ENCODE measurements around the gene NRK.

DNA sequence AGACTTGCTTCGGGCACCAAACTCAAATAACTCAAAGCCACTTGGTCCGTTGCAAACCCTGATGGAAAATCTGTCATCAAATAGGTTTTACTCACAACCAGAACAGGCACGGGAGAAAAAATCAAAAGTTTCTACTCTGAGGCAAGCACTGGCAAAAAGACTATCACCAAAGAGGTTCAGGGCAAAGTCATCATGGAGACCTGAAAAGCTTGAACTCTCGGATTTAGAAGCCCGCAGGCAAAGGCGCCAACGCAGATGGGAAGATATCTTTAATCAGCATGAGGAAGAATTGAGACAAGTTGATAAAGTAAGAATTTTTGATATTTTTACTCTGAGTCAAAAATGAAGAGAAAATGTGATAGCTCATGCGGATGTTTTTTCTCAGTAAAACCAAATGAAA is 87.2 kb downstream of the NRK start:
- TF ChIP-seq, protein P1, sequence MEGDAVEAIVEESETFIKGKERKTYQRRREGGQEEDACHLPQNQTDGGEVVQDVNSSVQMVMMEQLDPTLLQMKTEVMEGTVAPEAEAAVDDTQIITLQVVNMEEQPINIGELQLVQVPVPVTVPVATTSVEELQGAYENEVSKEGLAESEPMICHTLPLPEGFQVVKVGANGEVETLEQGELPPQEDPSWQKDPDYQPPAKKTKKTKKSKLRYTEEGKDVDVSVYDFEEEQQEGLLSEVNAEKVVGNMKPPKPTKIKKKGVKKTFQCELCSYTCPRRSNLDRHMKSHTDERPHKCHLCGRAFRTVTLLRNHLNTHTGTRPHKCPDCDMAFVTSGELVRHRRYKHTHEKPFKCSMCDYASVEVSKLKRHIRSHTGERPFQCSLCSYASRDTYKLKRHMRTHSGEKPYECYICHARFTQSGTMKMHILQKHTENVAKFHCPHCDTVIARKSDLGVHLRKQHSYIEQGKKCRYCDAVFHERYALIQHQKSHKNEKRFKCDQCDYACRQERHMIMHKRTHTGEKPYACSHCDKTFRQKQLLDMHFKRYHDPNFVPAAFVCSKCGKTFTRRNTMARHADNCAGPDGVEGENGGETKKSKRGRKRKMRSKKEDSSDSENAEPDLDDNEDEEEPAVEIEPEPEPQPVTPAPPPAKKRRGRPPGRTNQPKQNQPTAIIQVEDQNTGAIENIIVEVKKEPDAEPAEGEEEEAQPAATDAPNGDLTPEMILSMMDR (IDR thresholded peaks at IDR 0.05), result no peak
- no peak for TF ChIP-seq POLR2A (IDR thresholded peaks at IDR 0.05)

Measured in testis (tissue), 2 donors.